SJSA1 (cell line): Measurements from ENCODE around the gene TGM1. TPM values are rescaled to one million over a fixed set of nuclear protein-coding genes. Genes with fewer than 3 reads are reported as not detected.
A peak's percentile ranks its signal among the peaks of the same experiment; 100 is the strongest.

Source experiments
- DNase-seq, 2 experiments: peaks; one replicate each; pipeline ENCODE4 v3.0.0-alpha.2; 2015 to 2020; ENCODE audit warnings: low spot score in 2 of 2, low read depth in 1 of 2
- H3K27ac ChIP-seq: fragments of 250-450 bp; sonication (Bioruptor Pico); 2 replicates; pipeline ENCODE4 v1.5.1; 2020; ENCODE audit warnings: mild to moderate bottlenecking, moderate library complexity
- H3K27me3 ChIP-seq: fragments of 250-450 bp; sonication (Bioruptor Pico); replicated peaks from 2 replicates; pipeline ENCODE4 v1.5.1; 2020; ENCODE audit warnings: mild to moderate bottlenecking, moderate library complexity
- H3K36me3 ChIP-seq: fragments of 250-450 bp; sonication (Bioruptor Pico); 2 replicates; pipeline ENCODE4 v1.5.1; 2020; ENCODE audit warnings: mild to moderate bottlenecking
- H3K4me1 ChIP-seq: fragments of 250-450 bp; sonication (Bioruptor Pico); replicated peaks from 2 replicates; pipeline ENCODE4 v1.6.1; 2021; ENCODE audit warnings: mild to moderate bottlenecking
- H3K4me3 ChIP-seq: fragments of 250-450 bp; sonication (Bioruptor Pico); 2 replicates; pipeline ENCODE4 v1.5.1; 2020; ENCODE audit warnings: mild to moderate bottlenecking
- H3K9me3 ChIP-seq: fragments of 250-450 bp; sonication (Bioruptor Pico); replicated peaks from 2 replicates; pipeline ENCODE4 v1.5.1; 2020; ENCODE audit warnings: mild to moderate bottlenecking
- total RNA-seq: library from RNA; depleted of rRNA; stranded (reverse); fragments of >200 nt; shearing (Covaris generic); gene quantifications from 2 replicates; pipeline ENCODE4 v1.2.3, GENCODE V29; 2014

Gene TGM1
- total RNA-seq, 1 experiment from 2014 or later: 0.76 TPM

DNA sequence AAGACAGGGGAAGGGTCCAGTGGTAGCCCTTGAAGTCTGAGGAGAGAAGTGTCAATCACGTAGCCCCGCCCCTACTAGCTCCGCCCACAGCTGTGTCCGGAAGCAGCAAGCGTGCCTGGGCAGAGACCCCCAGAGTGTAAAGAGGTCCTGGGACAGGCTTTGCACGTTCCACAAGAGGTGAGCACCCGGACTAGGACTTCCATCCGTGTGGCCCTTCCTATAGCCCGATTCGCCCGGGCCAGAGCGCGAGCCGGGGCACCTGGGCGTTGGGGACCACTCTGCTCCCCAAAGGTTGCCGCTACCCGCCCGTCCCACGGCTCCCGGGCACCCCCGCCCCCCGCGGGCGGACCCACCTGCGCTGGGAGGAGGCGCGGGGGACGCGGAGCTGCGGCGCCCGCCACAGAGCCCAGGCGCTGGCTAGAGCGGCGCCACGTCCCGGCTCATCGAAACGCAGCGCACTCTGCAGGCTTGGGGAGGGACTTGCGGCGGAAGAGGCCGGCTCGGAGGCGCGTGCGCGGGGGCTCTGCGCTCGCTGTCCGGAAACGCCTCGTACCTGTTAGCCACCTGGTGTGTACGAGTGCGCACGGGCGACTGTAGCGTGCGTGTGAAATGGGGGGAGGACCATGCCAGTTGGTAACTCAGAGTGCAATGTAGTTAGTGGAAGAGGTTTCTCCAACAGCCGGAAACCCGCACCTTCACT is 8.3 kb upstream of the TGM1 start, which contains the start of gene RABGGTA:
Gene RABGGTA, minus strand, starts transcription at position 464 of the 700 bp plus-strand sequence. CDS start 482 bp downstream, outside the sequence.
- Histone ChIP-seq H3K4me3 (peak within 1 kb of the TSS; percentile 83), H3K27me3 (no peaks in the 10 kb centered on the region), H3K27ac (peak within 1 kb of the TSS; percentile 92), H3K36me3 (peaks cover 3% of the 10 kb centered on the region; the same call in 1 of the 2 replicates), H3K4me1 (peaks cover 10% of the 10 kb centered on the region), H3K9me3 (no peaks in the 10 kb centered on the region)
- peak; percentile 71 to 78 for DNase-seq

- Histone ChIP-seq H3K9me3 (no peaks in the 10 kb centered on the region), H3K36me3 (peaks cover 3% of the 10 kb centered on the region; the same call in 1 of the 2 replicates), H3K27me3 (no peaks in the 10 kb centered on the region), H3K4me3 (peak overlapping the region; percentile 83), H3K27ac (peak overlapping the region; percentile 92; the same call in 1 of the 2 replicates), H3K4me1 (peaks cover 10% of the 10 kb centered on the region)
- DNase-seq: no peak
Observed at GRCh38 chr14:24270537-24271133, 7.7 kb upstream of the TGM1 start.

DNA sequence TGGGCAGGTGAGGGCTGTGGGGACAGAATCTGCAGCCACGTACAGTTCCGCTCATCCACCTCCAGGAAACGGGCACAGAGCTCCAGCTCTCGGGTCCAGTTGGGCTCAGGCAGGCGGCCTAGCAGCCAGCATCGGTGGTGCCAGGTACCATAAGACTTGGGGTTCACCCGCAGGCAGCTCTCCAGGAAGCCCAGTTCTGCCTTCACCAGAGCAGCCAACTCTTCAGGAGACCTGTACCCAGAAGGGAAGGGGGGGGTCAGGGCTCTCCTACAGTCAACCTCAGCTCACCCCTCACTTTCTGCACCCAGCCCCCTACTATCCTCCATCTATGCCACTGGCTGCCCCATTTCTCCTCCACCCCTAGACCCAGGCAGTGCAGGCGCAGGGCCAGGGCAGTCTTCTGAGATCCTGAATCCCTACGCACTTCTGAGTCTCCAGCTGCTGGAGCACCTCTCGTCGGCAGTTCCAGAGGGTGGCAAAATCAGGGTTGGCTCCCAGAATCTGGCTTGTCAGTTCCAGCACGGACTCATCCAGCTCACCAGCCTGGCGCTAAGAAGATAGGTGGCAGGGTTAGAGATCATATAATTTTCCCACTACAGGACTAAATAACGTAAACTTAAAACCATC is 7.0 kb upstream of the TGM1 start:
- no peak for DNase-seq
- Histone ChIP-seq H3K27ac (no peak overlapping the region), H3K36me3 (peaks cover 3% of the 10 kb centered on the region; the same call in 1 of the 2 replicates), H3K9me3 (no peaks in the 10 kb centered on the region), H3K4me1 (peaks cover 10% of the 10 kb centered on the region), H3K27me3 (no peaks in the 10 kb centered on the region), H3K4me3 (no peak overlapping the region)

GRCh38 chr14:24269368-24269767 is 6.4 kb upstream of the TGM1 start:
- no peak overlapping the region for H3K4me3 ChIP-seq
- H3K27ac ChIP-seq: no peak overlapping the region
- H3K36me3 ChIP-seq: peaks cover 3% of the 10 kb centered on the region; the same call in 1 of the 2 replicates
- no peak for DNase-seq
- H3K9me3 ChIP-seq: no peaks in the 10 kb centered on the region
- H3K4me1 ChIP-seq: peaks cover 10% of the 10 kb centered on the region
- no peaks in the 10 kb centered on the region for H3K27me3 ChIP-seq

GRCh38 chr14:24268225-24268624 is 5.2 kb upstream of the TGM1 start:
- H3K27me3 ChIP-seq: no peaks in the 10 kb centered on the region
- no peak overlapping the region for H3K4me3 ChIP-seq
- peaks cover 10% of the 10 kb centered on the region for H3K4me1 ChIP-seq
- H3K9me3 ChIP-seq: no peaks in the 10 kb centered on the region
- peaks cover 3% of the 10 kb centered on the region; the same call in 1 of the 2 replicates for H3K36me3 ChIP-seq
- no peak overlapping the region for H3K27ac ChIP-seq
- DNase-seq: no peak

DNA sequence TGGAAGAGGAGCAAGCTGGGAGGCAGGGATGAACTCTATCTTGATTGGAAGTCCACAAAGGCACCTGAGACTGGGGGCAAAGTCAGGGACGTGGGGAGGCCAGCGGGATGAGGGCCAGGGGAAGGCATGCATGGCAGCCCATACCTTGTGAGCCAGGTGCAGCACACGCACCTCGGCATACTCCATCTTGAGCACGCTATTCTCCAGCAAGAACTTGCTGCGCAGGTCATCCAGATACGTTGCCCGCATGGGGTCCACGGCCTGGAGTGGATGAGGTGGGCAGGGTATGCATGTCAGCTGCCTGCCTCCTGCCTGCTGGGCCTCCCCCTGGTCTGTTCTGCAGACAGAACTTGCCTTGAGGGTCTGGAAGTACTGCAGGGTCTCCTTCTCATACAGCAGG is 4.5 kb upstream of the TGM1 start:
- no peak for DNase-seq
- Histone ChIP-seq H3K4me1 (peaks cover 10% of the 10 kb centered on the region), H3K9me3 (no peaks in the 10 kb centered on the region), H3K27me3 (no peaks in the 10 kb centered on the region), H3K36me3 (peaks cover 3% of the 10 kb centered on the region; the same call in 1 of the 2 replicates), H3K27ac (no peak overlapping the region), H3K4me3 (no peak overlapping the region)

GRCh38 chr14:24266344-24267244 is 3.6 kb upstream of the TGM1 start:
- no peak for DNase-seq
- H3K9me3 ChIP-seq: no peaks in the 10 kb centered on the region
- H3K4me3 ChIP-seq: no peak overlapping the region
- H3K27me3 ChIP-seq: no peaks in the 10 kb centered on the region
- H3K27ac ChIP-seq: no peak overlapping the region
- H3K36me3 ChIP-seq: peaks cover 3% of the 10 kb centered on the region; the same call in 1 of the 2 replicates
- peaks cover 7% of the 10 kb centered on the region for H3K4me1 ChIP-seq

DNA sequence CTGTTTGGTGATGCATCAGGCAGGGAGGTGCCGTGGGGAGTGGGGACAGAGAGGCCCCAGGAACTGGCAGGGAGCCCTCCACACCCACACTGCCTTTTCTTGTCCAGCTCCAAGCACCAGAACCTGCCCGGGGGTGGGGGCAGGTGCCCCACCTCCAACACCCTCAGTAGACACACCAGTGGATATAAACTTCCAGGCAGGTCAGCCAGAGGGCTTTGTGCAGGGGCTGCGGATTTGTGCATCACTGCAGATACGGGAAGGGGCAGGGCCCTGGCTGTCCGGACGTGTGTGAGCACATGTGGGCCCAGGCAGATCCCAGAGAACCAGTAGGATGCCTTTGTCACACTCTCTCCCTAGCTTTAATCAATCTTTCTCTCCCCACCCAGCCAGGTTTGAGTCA is 1.3 kb upstream of the TGM1 start:
- H3K36me3 ChIP-seq: no peaks in the 10 kb centered on the region
- DNase-seq: no peak
- H3K4me3 ChIP-seq: no peak overlapping the region
- H3K4me1 ChIP-seq: peaks cover 3% of the 10 kb centered on the region
- no peak overlapping the region for H3K27ac ChIP-seq
- H3K9me3 ChIP-seq: no peaks in the 10 kb centered on the region
- H3K27me3 ChIP-seq: no peaks in the 10 kb centered on the region

DNA sequence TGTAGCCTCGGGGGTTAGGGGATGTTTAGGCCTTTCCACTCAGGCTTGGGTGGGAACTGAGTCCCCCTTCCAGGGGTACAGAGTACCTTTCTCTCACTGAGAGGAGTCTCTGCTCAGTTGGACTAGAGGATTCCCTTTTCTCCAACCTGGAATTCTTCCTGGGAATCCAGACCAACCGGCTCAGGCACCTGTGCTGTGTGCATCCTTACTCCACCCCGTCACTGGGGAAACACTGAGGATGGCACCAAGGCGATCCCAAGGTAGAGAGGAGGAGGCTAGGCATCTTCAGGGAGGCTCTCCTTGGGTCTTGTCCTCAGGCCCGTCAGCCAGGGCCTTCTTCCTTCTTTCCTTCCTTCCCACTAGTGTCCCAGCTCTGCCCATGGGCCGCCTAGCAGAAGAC is 871 bp upstream of the TGM1 start:
- Histone ChIP-seq H3K9me3 (no peaks in the 10 kb centered on the region), H3K27me3 (no peaks in the 10 kb centered on the region), H3K4me3 (no peak overlapping the region), H3K27ac (no peak overlapping the region), H3K36me3 (no peaks in the 10 kb centered on the region), H3K4me1 (peaks cover 7% of the 10 kb centered on the region)
- DNase-seq: no peak

DNA sequence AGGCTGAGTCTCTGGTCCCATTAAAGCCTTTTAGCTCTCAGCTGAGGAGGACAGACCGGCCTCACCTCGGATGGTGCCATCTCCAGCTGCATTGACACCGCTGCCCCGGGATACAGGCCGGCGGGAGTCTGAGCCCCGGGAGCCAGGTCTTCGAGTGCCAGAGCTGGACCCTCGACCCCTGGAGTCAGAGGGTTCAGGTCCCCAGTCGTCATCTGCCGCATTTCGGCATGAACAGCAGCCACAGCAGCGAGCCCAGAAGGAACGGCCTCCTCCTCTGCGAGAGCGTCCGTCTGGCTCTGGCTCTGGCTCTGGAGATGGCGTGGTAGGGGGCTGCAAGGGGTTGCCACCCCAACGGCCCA is 1.0 kb downstream of the TGM1 start:
- H3K27ac ChIP-seq: no peak overlapping the region
- no peaks in the 10 kb centered on the region for H3K36me3 ChIP-seq
- DNase-seq: no peak
- peaks cover 8% of the 10 kb centered on the region for H3K4me1 ChIP-seq
- no peak overlapping the region for H3K4me3 ChIP-seq
- H3K27me3 ChIP-seq: no peaks in the 10 kb centered on the region
- H3K9me3 ChIP-seq: no peaks in the 10 kb centered on the region

- Histone ChIP-seq H3K36me3 (no peaks in the 10 kb centered on the region), H3K4me3 (no peak overlapping the region), H3K9me3 (no peaks in the 10 kb centered on the region), H3K27ac (no peak overlapping the region), H3K4me1 (peaks cover 8% of the 10 kb centered on the region), H3K27me3 (no peaks in the 10 kb centered on the region)
- DNase-seq: no peak
Observed at GRCh38 chr14:24261256-24261968, 1.6 kb downstream of the TGM1 start.

GRCh38 chr14:24260780-24261157 is 2.2 kb downstream of the TGM1 start:
- Histone ChIP-seq H3K27me3 (no peaks in the 10 kb centered on the region), H3K36me3 (no peaks in the 10 kb centered on the region), H3K4me3 (no peak overlapping the region), H3K4me1 (peaks cover 8% of the 10 kb centered on the region), H3K27ac (no peak overlapping the region), H3K9me3 (no peaks in the 10 kb centered on the region)
- DNase-seq: no peak
